Measurements from ENCODE around the gene ZNF710.

DNA sequence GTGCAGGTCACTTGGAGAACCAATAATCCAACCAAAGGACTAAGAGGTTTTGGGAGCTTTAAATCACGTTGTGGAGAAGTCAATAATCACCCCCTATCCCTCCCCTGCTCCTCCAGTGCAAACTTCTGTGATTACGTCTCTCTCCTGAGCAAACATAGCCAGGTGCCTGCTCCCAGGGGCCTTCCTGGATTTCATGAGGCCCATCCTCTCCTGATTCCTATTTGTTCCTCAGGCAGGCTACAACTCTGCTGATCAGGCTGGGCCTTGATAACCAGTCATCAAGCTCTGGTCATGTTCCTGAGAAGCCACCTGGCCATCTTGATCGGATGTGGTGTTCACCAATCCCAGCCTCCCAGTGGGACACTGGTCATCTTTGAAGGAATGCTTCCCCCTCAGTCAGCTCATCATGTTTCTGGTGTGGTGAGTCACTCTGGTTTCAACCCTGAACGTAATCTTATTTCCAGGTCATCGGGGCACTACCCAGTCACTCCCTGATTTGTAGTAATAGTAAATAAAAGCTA lies 2.9 kb upstream of the ZNF710 start:
- no peak for TF ChIP-seq CTCF (conservative IDR thresholded peaks at IDR 0.05; ENCODE audit: low read length)
- no peak for TF ChIP-seq EZH2phosphoT487 (IDR thresholded peaks at IDR 0.05; ENCODE audit: borderline replicate concordance)
